Activated T-cell treated with anti-CD3 and anti-CD28 coated beads, Interleukin-2, amount 50 U/mL, for 4 hours (primary cell): Measurements from ENCODE around the gene TFAP2E. TPM values are rescaled to one million over a fixed set of nuclear protein-coding genes. Genes with fewer than 3 reads are reported as not detected.

ENCODE experiments used
- total RNA-seq, 3 donors: library from RNA; stranded (reverse); gene quantifications; one replicate each; pipeline ENCODE4 v1.2.1, GENCODE V29; 2021

Gene TFAP2E
- total RNA-seq, 3 donors from 2014 or later = 0.55 to 1.3 (median 0.76) TPM

Other genes with a start within 250 kb of the TFAP2E start
- 10 to 100 TPM; 16.4 to 19.2 (median 17.4) TPM for gene KIAA0319L, start 15.9 kb upstream of the TFAP2E start, total RNA-seq
- gene NCDN, start 15.5 kb upstream of the TFAP2E start, total RNA-seq = 10 to 100 TPM; 60.6 to 61.8 (median 61.6) TPM
- 100 to 1,000 TPM; 169 to 196 (median 191) TPM for gene PSMB2, start 68.2 kb downstream of the TFAP2E start, total RNA-seq
- 10 to 100 TPM; 19.5 to 20.6 (median 19.9) TPM for gene C1orf216, start 145.6 kb downstream of the TFAP2E start, total RNA-seq
- 10 to 100 TPM; 34.6 to 39.2 (median 35.7) TPM for gene CLSPN, start 196.7 kb downstream of the TFAP2E start, total RNA-seq
- gene AGO4, start 234.7 kb downstream of the TFAP2E start, total RNA-seq = 1 to 10 TPM; 1.9 to 3.1 (median 2.9) TPM